ENCODE measurements around the gene CCDC117. TPM values are rescaled to one million over a fixed set of nuclear protein-coding genes. Genes with fewer than 3 reads are reported as not detected.
A peak's percentile ranks its signal among the peaks of the same experiment; 100 is the strongest.

The CCDC117 gene
- total and polyA plus RNA-seq, 2 donors from 2014 or later, result 8.7 to 16.8 TPM

DNA sequence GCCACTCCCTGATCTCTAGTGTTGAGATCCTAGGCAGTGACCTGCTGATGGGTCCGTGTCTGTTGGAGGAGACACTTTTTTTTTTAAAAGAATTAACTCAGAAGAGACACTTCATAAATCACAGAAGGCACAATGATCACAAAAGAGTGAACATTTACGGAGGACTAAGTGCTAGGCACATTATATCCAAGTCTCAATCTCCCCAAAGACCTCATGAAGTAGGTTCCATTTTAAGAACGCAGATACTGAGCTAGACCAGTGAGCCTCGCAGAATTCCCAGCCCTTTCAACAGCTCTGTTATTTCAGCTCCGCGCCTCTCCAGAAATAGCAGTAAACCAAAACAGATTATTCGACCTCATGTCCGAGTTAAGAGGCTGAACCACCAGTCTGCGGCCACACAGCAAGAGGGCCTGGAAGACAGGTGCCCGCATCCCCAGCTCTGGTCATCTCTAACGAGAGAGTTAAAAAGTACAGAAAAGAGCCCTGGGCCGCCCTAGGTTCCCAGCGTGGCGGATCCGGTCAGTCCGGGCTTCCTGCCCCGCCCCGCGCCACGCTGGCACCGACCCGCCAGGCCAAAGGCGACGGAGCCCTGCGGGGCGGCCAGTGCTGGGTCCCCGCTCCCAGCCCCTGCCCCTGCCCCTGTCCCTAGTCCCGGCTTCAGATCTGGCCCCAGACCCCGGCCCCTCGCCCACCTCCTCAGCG, 27.3 kb downstream of the CCDC117 start:
- peaks cover 0 to 17% (median 4%) of the 10 kb centered on the region in 3 donors for H3K4me1 ChIP-seq (ENCODE audit: control insufficient read depth in 2 of 3, insufficient read depth in 2 of 3, low read depth in 1 of 3, low read length in 3 of 3)

DNA sequence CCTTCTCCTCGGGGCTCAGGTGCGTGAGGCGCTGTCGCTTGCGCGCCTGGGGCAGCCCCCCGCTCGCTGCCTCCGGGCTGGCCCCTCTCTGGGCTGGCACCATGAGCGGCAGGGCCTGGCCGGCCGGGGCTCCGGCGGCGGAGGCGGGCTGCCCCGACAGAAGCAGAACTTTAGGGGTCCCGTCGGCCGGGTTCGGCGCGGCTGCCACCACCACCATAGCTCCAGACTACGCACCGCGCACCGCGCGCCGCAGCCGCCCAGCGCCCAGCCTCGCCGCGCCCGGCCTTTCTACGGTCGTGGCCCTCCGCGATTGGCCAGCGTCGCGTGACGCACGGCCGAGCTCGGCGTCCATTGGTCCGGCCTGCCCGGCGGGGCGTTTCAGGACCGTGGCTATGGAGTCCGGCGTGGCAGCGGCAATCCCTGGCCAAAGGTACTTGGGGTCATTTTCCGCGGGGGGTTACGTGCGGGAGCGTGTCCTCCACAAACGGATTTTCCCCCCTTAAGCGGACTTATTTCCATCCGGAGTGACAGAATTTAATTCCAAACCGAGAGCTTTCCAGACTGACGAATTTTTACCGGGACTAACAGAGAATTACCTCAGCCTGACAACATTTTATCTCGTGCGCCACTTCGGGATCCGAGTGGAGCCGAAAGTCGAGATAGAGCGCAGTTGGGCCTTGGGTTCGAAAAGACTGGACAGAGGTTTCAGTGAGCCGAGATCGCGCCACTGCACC, 28.0 kb downstream of the CCDC117 start, which contains the start of gene XBP1:
XBP1 (minus strand) TSS at position 262 of the 734 bp plus-strand sequence.
- intact Hi-C loops (cut with DNase I), result no loop called here
- peak within 1 kb of the TSS; percentile 99 for H3K27ac ChIP-seq (ENCODE audit: low read depth in 2 of 2, low read length in 2 of 2)
- no peaks in the 10 kb centered on the region for H3K9me3 ChIP-seq (ENCODE audit: control insufficient read depth in 2 of 3, insufficient read depth in 1 of 3, low read length in 3 of 3)
- H3K9ac ChIP-seq (ENCODE audit: low read length in 3 of 3), result peak within 1 kb of the TSS; percentile 90 to 98 (median 91)
- TF ChIP-seq CTCF (IDR thresholded peaks at IDR 0.05; ENCODE audit: borderline replicate concordance, extremely low read depth, insufficient read depth), result no peak
- H3K27me3 ChIP-seq (ENCODE audit: control insufficient read depth, insufficient read depth, low read length), result no peaks in the 10 kb centered on the region
- H3K4me3 ChIP-seq (ENCODE audit: low read length in 3 of 3), result peak within 1 kb of the TSS; percentile 90 to 94 (median 92)
- peaks cover 0 to 17% (median 4%) of the 10 kb centered on the region in 3 donors for H3K4me1 ChIP-seq (ENCODE audit: control insufficient read depth in 2 of 3, insufficient read depth in 2 of 3, low read depth in 1 of 3, low read length in 3 of 3)
- FAIRE-seq (no peak), DNase-seq (peak; percentile 94 to 98 (median 97))
- H3K36me3 ChIP-seq (ENCODE audit: control insufficient read depth in 2 of 3, insufficient read depth in 3 of 3, low read length in 3 of 3), result peaks cover 7 to 23% (median 18%) of the 10 kb centered on the region in 3 donors

More for the DNA sequence above, 27.3 kb downstream of the CCDC117 start:
- DNase-seq, result peak in 4 of 5 donors; percentile 73 to 91 (median 78)
- Histone ChIP-seq H3K9ac (ENCODE audit: low read length in 3 of 3) (peak overlapping the region; percentile 74 to 98 (median 82)), H3K36me3 (ENCODE audit: control insufficient read depth in 2 of 3, insufficient read depth in 3 of 3, low read length in 3 of 3) (peaks cover 13 to 30% (median 25%) of the 10 kb centered on the region in 3 donors), H3K27ac (ENCODE audit: low read depth in 2 of 2, low read length in 2 of 2) (peak overlapping the region; percentile 99), H3K27me3 (ENCODE audit: control insufficient read depth, insufficient read depth, low read length) (no peaks in the 10 kb centered on the region), H3K9me3 (ENCODE audit: control insufficient read depth in 2 of 3, insufficient read depth in 1 of 3, low read length in 3 of 3) (no peaks in the 10 kb centered on the region), H3K4me3 (ENCODE audit: low read length in 3 of 3) (peak overlapping the region; percentile 73 to 94 (median 86))
- intact Hi-C loops (cut with DNase I), result no loop called here
- no peak for FAIRE-seq
- no peak for TF ChIP-seq CTCF (IDR thresholded peaks at IDR 0.05; ENCODE audit: borderline replicate concordance, extremely low read depth, insufficient read depth)

DNA sequence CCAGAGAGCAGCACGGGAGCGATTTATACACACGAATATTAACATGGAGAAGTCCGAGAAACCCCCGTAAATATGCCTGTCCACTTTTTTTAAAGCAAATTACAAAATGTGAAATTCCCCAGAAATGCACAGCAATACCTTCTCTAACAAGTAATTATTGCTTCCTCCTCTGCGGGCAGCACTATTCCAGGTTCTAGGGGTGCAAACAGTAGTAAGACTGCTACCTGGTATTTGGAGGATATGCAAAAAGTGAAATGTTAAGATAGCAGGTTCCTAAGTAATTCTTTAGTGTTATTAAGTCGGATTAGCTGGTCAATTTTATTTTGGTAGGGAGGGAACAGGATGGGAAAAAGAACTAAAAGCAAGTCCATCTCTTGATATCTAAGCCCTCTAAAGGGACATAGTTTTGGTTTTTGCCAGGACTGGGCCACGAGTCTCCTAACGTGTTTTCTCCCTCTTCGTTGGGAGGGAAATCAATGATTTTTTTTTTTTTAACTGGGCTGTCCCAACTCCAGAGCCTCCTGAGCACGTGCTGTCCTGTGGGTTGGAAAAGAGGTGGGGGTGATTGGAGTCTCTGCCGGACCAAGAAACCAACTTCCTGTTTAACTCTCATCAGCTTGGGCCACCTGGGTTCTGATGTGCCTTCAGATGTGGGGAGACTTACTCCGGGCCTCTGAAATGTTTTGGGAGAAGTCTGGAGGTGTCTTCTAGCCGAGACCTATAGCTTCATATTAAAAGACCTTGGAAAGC, 29.5 kb downstream of the CCDC117 start:
- H3K27ac ChIP-seq (ENCODE audit: low read depth in 2 of 2, low read length in 2 of 2), result peak overlapping the region in 1 of 2 donors; percentile 5
- H3K36me3 ChIP-seq (ENCODE audit: control insufficient read depth in 2 of 3, insufficient read depth in 3 of 3, low read length in 3 of 3), result peaks cover 0 to 8% (median 3%) of the 10 kb centered on the region in 3 donors
- H3K9me3 ChIP-seq (ENCODE audit: control insufficient read depth in 2 of 3, insufficient read depth in 1 of 3, low read length in 3 of 3), result no peaks in the 10 kb centered on the region
- H3K4me3 ChIP-seq (ENCODE audit: low read length in 3 of 3), result peak overlapping the region in 2 of 3 donors; percentile 12 to 17
- intact Hi-C loops (cut with DNase I), result no loop called here
- peak overlapping the region in 1 of 3 donors; percentile 14 for H3K9ac ChIP-seq (ENCODE audit: low read length in 3 of 3)
- FAIRE-seq (no peak), DNase-seq (peak in 2 of 5 donors; percentile 26 to 44)
- no peak for TF ChIP-seq CTCF (IDR thresholded peaks at IDR 0.05; ENCODE audit: borderline replicate concordance, extremely low read depth, insufficient read depth)
- no peaks in the 10 kb centered on the region for H3K27me3 ChIP-seq (ENCODE audit: control insufficient read depth, insufficient read depth, low read length)
- peaks cover 0 to 13% (median 4%) of the 10 kb centered on the region in 3 donors for H3K4me1 ChIP-seq (ENCODE audit: control insufficient read depth in 2 of 3, insufficient read depth in 2 of 3, low read depth in 1 of 3, low read length in 3 of 3)
